Activated T-helper 9 cell treated with anti-CD3 and anti-CD28 coated beads, Interleukin-2, amount 50 U/mL, for 16 hours (primary cell): ENCODE measurements around the gene FOXN1.
"Not testable (repeated sequence)": the region's sequence is repeated elsewhere in the genome, so short reads cannot be mapped to it uniquely, and the experiment has no call there.

ENCODE experiments used
- DNase-seq: peaks from one replicate; pipeline ENCODE4 v3.0.0-alpha.2; 2020; ENCODE audit warnings: low read depth

FOXN1 gene, protein sequence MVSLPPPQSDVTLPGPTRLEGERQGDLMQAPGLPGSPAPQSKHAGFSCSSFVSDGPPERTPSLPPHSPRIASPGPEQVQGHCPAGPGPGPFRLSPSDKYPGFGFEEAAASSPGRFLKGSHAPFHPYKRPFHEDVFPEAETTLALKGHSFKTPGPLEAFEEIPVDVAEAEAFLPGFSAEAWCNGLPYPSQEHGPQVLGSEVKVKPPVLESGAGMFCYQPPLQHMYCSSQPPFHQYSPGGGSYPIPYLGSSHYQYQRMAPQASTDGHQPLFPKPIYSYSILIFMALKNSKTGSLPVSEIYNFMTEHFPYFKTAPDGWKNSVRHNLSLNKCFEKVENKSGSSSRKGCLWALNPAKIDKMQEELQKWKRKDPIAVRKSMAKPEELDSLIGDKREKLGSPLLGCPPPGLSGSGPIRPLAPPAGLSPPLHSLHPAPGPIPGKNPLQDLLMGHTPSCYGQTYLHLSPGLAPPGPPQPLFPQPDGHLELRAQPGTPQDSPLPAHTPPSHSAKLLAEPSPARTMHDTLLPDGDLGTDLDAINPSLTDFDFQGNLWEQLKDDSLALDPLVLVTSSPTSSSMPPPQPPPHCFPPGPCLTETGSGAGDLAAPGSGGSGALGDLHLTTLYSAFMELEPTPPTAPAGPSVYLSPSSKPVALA

DNA sequence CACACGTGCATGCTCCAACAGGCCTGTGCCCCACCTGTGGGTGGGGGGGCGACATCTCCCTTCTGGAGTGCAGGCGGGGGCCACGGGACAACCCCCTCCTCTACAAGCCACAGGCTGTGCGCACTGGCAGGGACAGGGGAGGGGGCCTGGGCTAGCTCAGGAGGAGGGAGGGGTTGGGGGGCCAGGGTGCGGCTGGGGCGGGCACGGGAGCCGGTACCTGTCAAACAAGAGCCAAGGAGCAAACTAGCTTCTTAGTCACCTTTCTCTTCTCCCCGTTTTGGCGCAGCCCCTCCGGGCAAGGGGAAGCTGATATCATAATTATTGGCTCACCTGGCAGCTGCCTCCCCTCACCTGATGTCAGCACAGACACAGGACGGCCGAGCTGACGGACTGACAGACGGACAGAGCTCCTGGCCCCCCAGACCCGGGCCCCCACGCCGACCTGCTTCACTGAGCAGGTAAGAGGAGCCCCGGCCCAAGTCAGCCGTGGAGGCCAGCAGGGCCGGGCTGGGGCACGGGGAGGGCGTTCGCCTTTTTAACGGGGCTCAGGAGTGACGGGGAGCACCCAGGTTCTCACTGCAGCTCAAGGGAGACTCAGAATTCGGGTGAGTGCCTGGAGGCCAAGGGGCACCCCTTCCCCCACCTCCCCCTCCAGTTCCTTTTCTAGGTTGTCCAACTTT lies at the start of gene FOXN1:
TSS of gene FOXN1 (plus strand) at position 363 of the 680 bp plus-strand sequence. CDS start 17,622 bp downstream, outside the sequence.
- no peak for DNase-seq

GRCh38 chr17:28457890-28458289 lies 48.3 kb upstream of the FOXN1 start:
- DNase-seq: no peak

DNA sequence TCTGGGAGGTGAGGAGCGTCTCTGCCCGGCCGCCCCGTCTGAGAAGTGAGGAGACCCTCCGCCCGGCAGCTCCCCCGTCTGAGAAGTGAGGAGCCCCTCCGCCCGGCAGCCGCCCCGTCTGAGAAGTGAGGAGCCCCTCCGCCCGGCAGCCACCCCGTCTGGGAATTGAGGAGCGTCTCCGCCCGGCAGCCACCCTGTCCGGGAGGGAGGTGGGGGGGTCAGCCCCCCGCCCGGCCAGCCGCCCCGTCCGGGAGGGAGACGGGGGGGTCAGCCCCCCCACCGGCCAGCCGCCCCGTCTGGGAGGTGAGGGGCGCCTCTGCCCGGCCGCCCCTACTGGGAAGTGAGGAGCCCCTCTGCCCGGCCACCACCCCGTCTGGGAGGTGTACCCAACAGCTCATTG lies 47.3 kb upstream of the FOXN1 start:
- not testable (repeated sequence) for DNase-seq

- DNase-seq: no peak
Measured at GRCh38 chr17:28460901-28461300, 45.2 kb upstream of the FOXN1 start.

GRCh38 chr17:28466001-28466400 lies 40.1 kb upstream of the FOXN1 start:
- DNase-seq: no peak

DNA sequence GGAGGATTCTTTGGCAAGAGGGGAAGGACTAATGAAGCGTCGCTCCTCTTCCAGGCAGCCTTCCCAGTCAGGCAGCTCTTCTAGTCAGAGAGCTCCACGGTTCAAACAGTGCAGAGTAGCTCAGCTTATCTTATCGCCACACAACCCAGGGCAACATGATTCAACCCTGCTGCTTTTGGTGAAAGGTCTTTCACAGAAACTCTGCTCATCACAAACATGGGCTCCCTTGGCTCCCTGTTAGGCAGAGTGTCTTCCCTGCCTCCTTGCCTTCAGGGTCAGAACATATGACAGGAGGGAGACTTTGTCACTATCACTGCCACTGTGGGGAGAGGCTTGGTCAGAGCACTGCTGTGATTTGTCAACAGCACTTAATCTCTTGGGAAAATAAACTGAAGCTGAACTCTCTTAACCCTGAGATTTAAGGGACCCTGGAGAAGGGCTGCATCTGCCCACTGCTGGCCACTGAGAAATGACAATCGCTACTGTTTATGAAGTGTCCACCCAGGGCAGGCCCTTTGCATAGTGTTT lies 39.6 kb upstream of the FOXN1 start:
- DNase-seq: no peak

- DNase-seq: no peak
Measured at GRCh38 chr17:28467456-28468025, 38.6 kb upstream of the FOXN1 start.

DNA sequence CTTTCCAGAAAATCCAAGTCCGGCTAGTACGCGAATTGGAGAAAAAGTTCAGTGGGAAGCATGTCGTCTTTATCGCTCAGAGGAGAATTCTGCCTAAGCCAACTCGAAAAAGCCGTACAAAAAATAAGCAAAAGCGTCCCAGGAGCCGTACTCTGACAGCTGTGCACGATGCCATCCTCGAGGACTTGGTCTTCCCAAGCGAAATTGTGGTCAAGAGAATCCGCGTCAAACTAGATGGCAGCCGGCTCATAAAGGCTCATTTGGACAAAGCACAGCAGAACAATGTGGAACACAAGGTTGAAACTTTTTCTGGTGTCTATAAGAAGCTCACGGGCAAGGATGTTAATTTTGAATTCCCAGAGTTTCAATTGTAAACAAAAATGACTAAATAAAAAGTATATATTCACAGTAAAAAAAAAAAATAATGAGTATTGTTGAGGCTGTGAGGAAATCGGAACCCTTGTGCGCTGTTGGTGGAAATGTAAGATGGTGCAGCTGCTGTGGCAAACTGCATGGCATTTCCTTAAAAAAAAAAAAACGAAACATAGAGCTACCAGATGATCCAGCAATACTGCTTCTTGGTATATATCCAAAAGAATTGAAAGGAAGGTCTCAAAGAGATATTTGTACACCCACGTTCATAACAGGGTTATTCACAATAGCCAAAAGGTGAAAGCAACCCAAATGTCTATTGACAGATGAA lies 38.0 kb upstream of the FOXN1 start:
- DNase-seq: not testable (repeated sequence)

GRCh38 chr17:28468781-28469180 lies 37.4 kb upstream of the FOXN1 start:
- DNase-seq: no peak

DNA sequence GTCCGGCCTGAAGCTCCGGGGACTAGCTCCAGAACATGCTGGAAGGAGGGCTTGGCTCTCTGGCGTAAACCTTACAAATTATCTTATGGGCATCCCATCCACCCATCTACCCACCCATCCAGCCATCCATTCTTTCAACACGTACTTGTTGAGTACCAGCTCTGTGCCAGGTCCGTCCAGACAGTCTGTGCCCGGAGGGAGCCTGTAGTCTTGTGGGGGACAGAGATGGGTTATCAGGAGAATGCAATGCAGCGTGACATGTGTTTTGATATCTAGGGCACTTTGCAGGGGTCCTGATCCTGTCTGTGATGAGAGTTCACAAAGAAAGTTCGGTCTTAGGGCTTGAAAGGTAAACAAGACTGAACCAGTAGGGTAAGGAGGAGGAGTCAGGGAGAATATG lies 36.8 kb upstream of the FOXN1 start:
- no peak for DNase-seq

GRCh38 chr17:28470266-28470913 lies 35.8 kb upstream of the FOXN1 start:
- DNase-seq: no peak

GRCh38 chr17:28470914-28471366 lies 35.2 kb upstream of the FOXN1 start:
- no peak for DNase-seq

DNA sequence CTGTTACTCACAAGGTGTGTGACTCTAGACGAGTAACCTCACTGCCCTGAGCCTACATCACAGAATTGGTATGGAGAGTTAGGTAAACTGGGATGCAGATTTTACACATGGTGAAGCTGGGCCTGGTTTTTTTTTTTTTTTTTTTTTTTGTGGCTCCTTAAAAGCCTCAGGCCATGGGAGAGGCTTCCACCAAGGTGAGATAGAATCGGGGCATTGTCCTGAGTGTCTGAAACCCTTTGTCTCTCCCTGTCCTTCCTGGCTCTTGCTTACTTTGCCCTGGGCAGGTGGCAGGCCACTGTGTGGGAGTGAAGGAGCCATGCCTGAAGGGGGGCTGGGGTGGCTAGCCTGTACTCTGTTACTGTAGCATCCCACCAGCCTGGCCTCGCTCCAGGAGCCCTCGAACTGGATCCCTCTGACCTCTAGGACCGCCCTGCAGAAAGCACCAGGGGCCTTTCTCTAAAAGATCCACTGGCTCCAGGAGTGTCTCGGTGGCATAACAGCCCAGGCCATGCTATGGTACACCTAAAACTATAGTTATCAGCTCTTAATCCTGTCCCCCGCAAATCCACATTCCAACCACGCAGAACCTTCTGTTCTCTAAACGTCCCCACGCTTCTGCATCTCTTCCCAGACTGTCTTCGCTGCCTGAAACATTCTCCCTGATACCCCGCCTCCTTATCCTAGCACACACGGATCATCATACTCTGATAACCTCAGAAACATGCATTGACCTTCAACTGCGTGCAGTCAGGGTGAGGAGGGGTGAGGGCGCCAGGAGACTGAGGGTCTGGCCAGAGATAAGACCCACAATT lies 34.4 kb upstream of the FOXN1 start:
- no peak for DNase-seq

DNA sequence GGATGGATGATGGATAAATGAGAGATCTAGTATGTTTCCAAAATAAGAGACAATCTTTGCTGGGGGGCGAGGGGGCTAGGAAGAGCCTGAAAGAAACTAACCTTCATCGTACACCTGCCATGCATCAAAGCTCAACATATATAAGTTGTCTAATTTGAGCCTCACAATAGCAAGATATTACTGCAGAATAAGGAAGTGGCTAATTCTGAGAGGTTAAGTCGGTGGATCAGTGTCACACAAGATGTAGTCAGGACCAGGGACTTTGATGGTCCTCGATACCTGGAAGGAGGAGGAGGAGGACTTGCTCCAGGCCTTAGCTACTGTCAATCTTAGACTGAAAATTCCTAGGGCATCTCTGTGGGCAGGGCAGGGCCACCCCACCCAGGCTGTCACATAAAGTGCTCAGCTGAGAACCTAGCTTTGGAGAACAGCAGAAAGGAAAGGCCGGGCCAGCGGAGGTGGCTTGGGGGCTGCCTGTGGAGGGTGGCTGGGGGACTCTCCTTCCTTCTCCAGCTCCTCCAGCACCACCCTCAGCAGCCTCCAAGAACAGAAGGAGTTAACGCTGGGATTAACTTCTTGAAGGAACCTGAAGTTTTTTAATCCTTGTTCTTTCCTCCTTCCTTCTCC lies 33.2 kb upstream of the FOXN1 start:
- no peak for DNase-seq

DNA sequence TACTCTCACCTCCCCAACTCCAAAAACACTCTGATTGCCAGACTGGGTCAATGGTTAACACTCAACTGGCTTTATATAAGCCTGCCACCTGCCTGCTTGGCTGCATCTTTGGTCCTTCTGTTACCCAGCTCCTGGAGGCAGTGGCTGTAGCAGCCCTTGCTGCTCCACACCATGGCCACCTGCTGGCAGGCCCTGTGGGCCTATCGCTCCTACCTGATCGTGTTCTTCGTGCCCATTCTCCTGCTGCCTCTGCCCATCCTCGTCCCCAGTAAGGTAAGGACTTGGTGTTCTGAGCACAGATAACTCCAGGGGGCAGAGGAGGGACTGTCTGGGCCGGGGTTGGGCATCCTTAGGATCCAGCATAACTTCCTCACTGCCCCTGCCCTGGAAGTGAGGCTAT lies 32.6 kb upstream of the FOXN1 start, which contains the start of gene SLC13A2:
TSS of gene SLC13A2 (plus strand) at position 103 of the 400 bp plus-strand sequence. CDS start at position 172, 69 bp downstream.
- DNase-seq: no peak

GRCh38 chr17:28474111-28474531 lies 32.0 kb upstream of the FOXN1 start:
- no peak for DNase-seq

DNA sequence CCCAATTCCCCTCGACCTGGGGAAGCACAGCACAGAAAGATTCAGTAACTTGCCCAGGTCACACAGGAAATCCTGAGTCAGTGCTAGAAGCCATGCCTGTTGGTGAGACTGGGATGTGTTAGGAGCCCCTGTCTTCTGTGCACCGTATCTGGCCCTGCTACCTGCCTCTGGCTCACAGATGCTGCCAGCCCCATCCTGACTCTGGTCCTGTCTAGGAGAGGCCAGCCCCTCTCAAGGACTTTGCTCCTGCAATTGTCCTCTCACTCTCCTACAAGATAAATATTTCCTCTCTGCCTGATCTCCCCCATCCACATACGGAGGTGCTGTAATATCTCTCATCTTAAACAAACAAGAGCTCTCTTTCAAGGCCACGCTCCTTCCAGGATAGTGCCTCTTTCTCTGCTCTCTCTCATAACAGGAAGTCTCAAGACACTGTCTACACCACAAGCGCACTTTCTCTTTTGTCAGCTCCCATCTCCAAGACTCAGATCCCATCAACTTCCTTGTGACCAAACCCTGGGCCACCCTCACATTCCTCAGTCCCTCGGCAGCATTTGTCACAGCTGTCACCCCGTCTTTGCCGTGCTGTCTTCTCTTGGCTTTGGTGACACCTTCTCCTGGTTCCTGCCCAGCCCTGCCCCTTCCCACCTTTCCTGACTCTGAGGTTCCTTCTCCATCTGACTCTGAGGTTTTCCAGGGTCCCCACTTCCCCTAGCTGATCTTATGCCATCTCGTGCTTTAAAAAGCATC lies 30.8 kb upstream of the FOXN1 start:
- DNase-seq: no peak

DNA sequence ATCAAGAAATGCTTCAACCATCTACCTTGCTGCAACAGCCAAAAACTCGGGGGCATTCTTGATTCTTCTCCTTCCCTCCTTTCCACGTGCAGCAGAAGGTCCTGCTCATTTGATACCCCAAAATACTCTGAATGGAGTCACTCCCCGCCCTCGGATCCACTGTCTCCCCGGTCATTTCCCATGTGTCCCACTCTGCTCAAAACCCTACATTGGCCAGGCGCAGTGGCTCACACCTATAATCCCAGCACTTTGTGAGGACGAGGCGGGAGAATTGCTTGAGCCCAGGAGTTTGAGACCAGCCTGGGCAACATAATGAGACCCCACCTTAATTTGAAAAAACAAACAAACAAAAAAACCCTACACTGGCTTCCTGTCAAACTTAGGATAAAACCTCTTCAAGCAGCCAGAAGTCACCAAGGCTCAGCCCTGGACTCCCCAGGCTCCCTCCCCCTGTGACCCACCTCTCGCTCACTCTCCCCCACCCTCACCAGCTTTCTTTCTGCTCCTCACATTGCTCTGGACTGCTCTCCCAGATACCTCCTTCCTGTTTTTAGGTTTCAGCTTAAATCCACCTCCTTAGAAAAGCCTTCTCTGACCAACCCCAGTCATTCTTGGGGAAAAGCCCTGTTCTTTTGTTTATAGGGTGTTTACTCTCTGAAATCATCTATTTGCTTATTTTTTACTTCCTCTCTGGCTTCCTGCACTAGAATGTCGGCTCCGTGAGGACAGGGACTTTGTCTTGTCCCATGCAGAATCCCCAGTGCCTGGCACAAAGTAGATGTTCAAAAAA lies 29.9 kb upstream of the FOXN1 start:
- DNase-seq: no peak
